Mesothelial cell of epicardium (in vitro differentiated cells): ENCODE data around the gene C2orf78. TPM values are rescaled to one million over a fixed set of nuclear protein-coding genes. Genes with fewer than 3 reads are reported as not detected.

Experiments used
- DNase-seq, 2 experiments: peaks; one replicate each; pipeline ENCODE4 v3.0.0; 2021; ENCODE audit warnings: low spot score in 2 of 2; ENCODE audit not compliant: unreplicated experiment in 2 of 2
- H3K27ac Mint-ChIP-seq: 2 replicates; pipeline ENCODE4 v1.8.0; 2021; ENCODE audit warnings: mixed read lengths
- H3K27me3 Mint-ChIP-seq: 2 replicates; pipeline ENCODE4 v1.8.0; 2021; ENCODE audit warnings: low read depth, mixed read lengths
- H3K36me3 Mint-ChIP-seq: 2 replicates; pipeline ENCODE4 v1.8.0; 2021; ENCODE audit warnings: mixed read lengths
- H3K4me1 Mint-ChIP-seq: 2 replicates; pipeline ENCODE4 v1.8.0; 2021; ENCODE audit warnings: mixed read lengths
- H3K4me3 Mint-ChIP-seq: 2 replicates; pipeline ENCODE4 v1.8.0; 2021; ENCODE audit warnings: mild to moderate bottlenecking, moderate library complexity, mixed read lengths
- H3K9me3 Mint-ChIP-seq: 2 replicates; pipeline ENCODE4 v1.8.0; 2021; ENCODE audit warnings: mixed read lengths
- total RNA-seq: library from RNA; stranded (reverse); gene quantifications from 3 replicates; pipeline ENCODE4 v1.2.1, GENCODE V29; 2021
- TF ChIP-seq, protein P1 (sequence below): fragments of 200-600 bp; sonication (generic); IDR thresholded peaks from one replicate; pipeline ENCODE4 v1.5.0; 2021; ENCODE audit warnings: antibody characterized with exemption; ENCODE audit not compliant: unreplicated experiment

The C2orf78 gene
- total RNA-seq, 1 donor from 2014 or later, result not detected

DNA sequence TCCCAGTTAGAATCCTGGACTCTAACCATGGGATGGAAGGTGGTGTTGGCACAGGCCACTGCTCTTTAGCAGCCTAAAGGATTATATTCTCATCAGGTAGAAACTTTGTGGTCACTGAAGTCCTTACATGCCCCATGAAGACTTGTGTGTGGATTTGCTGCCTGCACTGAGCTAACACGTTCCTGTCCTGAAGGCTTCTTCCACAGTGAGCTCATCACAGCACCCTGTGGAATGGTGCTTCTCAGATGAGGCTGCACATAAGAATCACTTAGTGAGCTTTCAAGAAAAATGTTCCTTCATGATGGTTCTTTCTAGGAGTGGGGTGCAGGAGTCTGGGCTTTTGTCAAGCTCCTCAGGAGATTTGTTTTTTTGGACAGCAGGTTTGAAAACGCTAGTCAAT is 71.5 kb downstream of the C2orf78 start:
- Mint-ChIP-seq H3K4me1 (no peaks in the 10 kb centered on the region), H3K27ac (no peak overlapping the region), H3K36me3 (peaks cover 44% of the 10 kb centered on the region), H3K9me3 (no peaks in the 10 kb centered on the region), H3K27me3 (no peaks in the 10 kb centered on the region), H3K4me3 (no peak overlapping the region)
- TF ChIP-seq, protein P1, sequence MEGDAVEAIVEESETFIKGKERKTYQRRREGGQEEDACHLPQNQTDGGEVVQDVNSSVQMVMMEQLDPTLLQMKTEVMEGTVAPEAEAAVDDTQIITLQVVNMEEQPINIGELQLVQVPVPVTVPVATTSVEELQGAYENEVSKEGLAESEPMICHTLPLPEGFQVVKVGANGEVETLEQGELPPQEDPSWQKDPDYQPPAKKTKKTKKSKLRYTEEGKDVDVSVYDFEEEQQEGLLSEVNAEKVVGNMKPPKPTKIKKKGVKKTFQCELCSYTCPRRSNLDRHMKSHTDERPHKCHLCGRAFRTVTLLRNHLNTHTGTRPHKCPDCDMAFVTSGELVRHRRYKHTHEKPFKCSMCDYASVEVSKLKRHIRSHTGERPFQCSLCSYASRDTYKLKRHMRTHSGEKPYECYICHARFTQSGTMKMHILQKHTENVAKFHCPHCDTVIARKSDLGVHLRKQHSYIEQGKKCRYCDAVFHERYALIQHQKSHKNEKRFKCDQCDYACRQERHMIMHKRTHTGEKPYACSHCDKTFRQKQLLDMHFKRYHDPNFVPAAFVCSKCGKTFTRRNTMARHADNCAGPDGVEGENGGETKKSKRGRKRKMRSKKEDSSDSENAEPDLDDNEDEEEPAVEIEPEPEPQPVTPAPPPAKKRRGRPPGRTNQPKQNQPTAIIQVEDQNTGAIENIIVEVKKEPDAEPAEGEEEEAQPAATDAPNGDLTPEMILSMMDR, result no peak
- no peak for DNase-seq

DNA sequence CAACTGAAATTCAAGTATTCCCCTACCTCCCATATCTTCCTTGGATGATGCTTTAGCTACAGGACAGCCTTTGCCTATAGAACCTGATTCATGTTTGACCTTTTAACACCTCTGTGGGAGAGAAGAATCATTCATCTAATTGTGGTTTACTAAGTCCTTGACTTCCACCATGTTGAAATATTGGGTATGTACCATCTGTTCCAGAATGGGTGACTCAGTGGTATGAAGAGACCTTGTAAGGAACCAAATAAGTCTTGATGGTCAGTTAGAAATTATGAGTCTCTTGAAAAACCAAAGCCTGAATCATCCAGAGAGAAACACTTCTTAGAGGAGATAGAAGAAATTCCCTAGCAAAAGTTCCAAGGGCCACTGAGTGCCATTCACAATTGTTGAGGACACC is 72.2 kb downstream of the C2orf78 start:
- Mint-ChIP-seq H3K4me3 (no peak overlapping the region), H3K36me3 (peaks cover 44% of the 10 kb centered on the region), H3K4me1 (no peaks in the 10 kb centered on the region), H3K27ac (no peak overlapping the region), H3K9me3 (no peaks in the 10 kb centered on the region), H3K27me3 (no peaks in the 10 kb centered on the region)
- no peak for DNase-seq
- TF ChIP-seq, protein P1, result no peak

DNA sequence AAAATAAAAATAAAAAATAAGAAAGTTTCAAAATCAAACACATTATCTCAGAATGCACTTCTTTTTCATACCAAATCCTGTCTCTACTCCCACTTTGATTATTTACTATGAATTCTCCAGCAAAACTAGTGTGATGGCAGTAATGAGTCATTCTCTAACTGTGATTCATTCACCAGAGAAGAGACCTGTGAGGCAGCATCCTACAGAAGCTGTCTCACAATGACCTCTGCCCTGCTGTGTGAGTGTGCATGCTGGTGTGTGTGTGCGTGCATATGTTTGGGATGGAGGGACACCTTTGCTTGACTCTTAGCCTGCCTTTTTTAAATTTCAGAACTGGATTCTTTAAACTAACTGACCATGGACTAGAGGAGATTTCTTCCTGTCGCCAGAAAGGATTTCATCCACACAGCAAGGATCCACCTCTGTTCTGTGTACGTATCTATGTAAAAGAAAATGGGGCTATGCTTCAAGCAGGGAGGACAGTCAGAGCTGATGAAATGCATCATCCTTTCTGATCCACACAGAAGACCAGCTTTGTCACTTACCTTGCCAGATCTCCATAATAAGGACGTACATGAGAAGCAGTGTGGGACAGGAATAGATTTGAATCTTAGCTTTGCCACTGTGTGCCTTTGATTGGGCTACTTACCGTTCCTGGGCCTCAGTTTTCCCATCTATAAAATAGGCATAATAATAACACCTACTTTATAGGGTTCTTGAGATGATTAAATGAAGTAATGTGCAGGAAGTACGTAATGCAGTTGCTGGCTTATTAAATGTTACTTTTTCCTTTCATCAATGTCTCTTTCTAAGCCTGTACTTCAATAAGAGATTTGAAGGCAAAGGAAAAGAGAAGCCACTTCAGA is 76.0 kb downstream of the C2orf78 start:
- DNase-seq, result no peak
- Mint-ChIP-seq H3K36me3 (peaks cover 58% of the 10 kb centered on the region), H3K4me3 (no peak overlapping the region), H3K27me3 (no peaks in the 10 kb centered on the region), H3K4me1 (no peaks in the 10 kb centered on the region), H3K27ac (no peak overlapping the region), H3K9me3 (no peaks in the 10 kb centered on the region)
- TF ChIP-seq, protein P1, result no peak

DNA sequence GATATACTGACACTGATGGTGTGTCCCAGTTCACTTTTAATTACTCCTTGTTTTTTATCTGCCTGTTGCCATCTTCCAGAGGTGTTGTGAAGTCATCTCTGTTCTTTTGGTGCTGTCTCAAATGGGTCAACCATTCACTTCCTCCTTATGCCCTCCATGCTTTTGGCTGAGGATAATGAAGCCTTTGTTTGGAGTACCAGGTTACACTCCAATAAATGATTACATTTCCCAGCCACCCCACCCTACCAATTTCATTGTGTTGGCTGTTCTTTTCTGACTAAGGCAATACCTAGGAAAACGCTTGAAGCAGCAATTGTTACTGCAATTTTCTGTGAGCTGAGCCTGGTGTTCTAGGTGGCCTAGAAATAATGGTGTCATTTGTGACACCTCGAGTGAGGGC is 79.0 kb downstream of the C2orf78 start:
- TF ChIP-seq, protein P1, result no peak
- DNase-seq, result no peak
- H3K4me3 Mint-ChIP-seq, result no peak overlapping the region
- H3K4me1 Mint-ChIP-seq, result no peaks in the 10 kb centered on the region
- H3K27me3 Mint-ChIP-seq, result no peaks in the 10 kb centered on the region
- H3K9me3 Mint-ChIP-seq, result no peaks in the 10 kb centered on the region
- peaks cover 45% of the 10 kb centered on the region for H3K36me3 Mint-ChIP-seq
- no peak overlapping the region for H3K27ac Mint-ChIP-seq

Other genes with a start within 250 kb of the C2orf78 start
- not detected in 3 replicates for gene NAT8, start 141.8 kb upstream of the C2orf78 start, total RNA-seq
- gene TPRKB, start 46.8 kb upstream of the C2orf78 start, total RNA-seq, result 30.1 to 35.5 TPM (median 35.0 TPM) in 3 replicates
- gene DUSP11, start 4.1 kb upstream of the C2orf78 start, total RNA-seq, result 23.0 to 25.5 TPM (median 24.3 TPM) in 3 replicates
- 33.2 to 36.6 TPM (median 34.5 TPM) in 3 replicates for gene STAMBP, start 44.8 kb downstream of the C2orf78 start, total RNA-seq
- gene ACTG2, start 108.8 kb downstream of the C2orf78 start, total RNA-seq, result 9.3 to 10.0 TPM (median 9.4 TPM) in 3 replicates
- 66.0 to 69.5 TPM (median 66.8 TPM) in 3 replicates for gene DGUOK, start 142.7 kb downstream of the C2orf78 start, total RNA-seq
- gene TET3, start 200.7 kb downstream of the C2orf78 start, total RNA-seq, result 39.6 to 42.6 TPM (median 41.2 TPM) in 3 replicates